ENCODE results near the gene ZFC3H1.
"Not testable (repeated sequence)": the region's sequence is repeated elsewhere in the genome, so short reads cannot be mapped to it uniquely, and the experiment has no call there.

Gene ZFC3H1

GRCh38 chr12:71688961-71689570 lies 25.4 kb upstream of the ZFC3H1 start:
- Histone ChIP-seq H3K27me3 (ENCODE audit: insufficient read depth, low read depth) (no peaks in the 10 kb centered on the region), H3K36me3 (ENCODE audit: insufficient read depth) (no peaks in the 10 kb centered on the region), H3K9ac (no peak overlapping the region), H3K4me2 (no peak overlapping the region), H4K20me1 (ENCODE audit: insufficient read depth) (no peaks in the 10 kb centered on the region), H3K27ac (no peak overlapping the region), H3K4me1 (ENCODE audit: low read depth, poor library complexity, severe bottlenecking) (peaks cover 51% of the 10 kb centered on the region), H2AFZ (ENCODE audit: low read depth) (no peak overlapping the region), H3K79me2 (ENCODE audit: insufficient read depth, low read depth) (no peaks in the 10 kb centered on the region; the same call in 1 of the 2 replicates), H3K4me3 (IDR thresholded peaks at IDR 0.05; ENCODE audit: insufficient read depth, low read depth, low read length) (no peak overlapping the region)
- no peak for TF ChIP-seq CTCF (conservative IDR thresholded peaks at IDR 0.05; ENCODE audit: low read depth, low read length)

- H3K27ac ChIP-seq; H3K27me3 ChIP-seq (ENCODE audit: insufficient read depth, low read depth); H3K4me3 ChIP-seq (IDR thresholded peaks at IDR 0.05; ENCODE audit: insufficient read depth, low read depth, low read length); H3K36me3 ChIP-seq (ENCODE audit: insufficient read depth); H3K79me2 ChIP-seq (ENCODE audit: insufficient read depth, low read depth); H4K20me1 ChIP-seq (ENCODE audit: insufficient read depth); H2AFZ ChIP-seq (ENCODE audit: low read depth); H3K9ac ChIP-seq: not testable (repeated sequence)
- peak overlapping the region; percentile 56 for H3K4me2 ChIP-seq
- peaks cover 40% of the 10 kb centered on the region for H3K4me1 ChIP-seq (ENCODE audit: low read depth, poor library complexity, severe bottlenecking)
These were observed 23.5 kb upstream of the ZFC3H1 start for GRCh38 chr12:71687172-71687571.

GRCh38 chr12:71686658-71687025 lies 23.0 kb upstream of the ZFC3H1 start:
- no peak for TF ChIP-seq CTCF (conservative IDR thresholded peaks at IDR 0.05; ENCODE audit: low read depth, low read length)
- Histone ChIP-seq H3K4me3 (IDR thresholded peaks at IDR 0.05; ENCODE audit: insufficient read depth, low read depth, low read length) (no peak overlapping the region), H3K27ac (peak overlapping the region; percentile 57), H2AFZ (ENCODE audit: low read depth) (peak overlapping the region; percentile 79), H3K79me2 (ENCODE audit: insufficient read depth, low read depth) (no peaks in the 10 kb centered on the region; the same call in 1 of the 2 replicates), H3K27me3 (ENCODE audit: insufficient read depth, low read depth) (no peaks in the 10 kb centered on the region), H3K4me2 (peak overlapping the region; percentile 56), H3K36me3 (ENCODE audit: insufficient read depth) (no peaks in the 10 kb centered on the region), H3K9ac (peak overlapping the region; percentile 68; the same call in 1 of the 2 replicates), H3K4me1 (ENCODE audit: low read depth, poor library complexity, severe bottlenecking) (peaks cover 35% of the 10 kb centered on the region), H4K20me1 (ENCODE audit: insufficient read depth) (no peaks in the 10 kb centered on the region)

- Histone ChIP-seq H3K4me2 (peak within 1 kb of the TSS; percentile 56), H3K9ac (peak within 1 kb of the TSS; percentile 68), H3K4me3 (IDR thresholded peaks at IDR 0.05; ENCODE audit: insufficient read depth, low read depth, low read length) (peak within 1 kb of the TSS; percentile 80), H2AFZ (ENCODE audit: low read depth) (peak within 1 kb of the TSS; percentile 79), H3K27ac (peak within 1 kb of the TSS; percentile 57), H3K79me2 (ENCODE audit: insufficient read depth, low read depth) (no peaks in the 10 kb centered on the region; the same call in 1 of the 2 replicates), H3K4me1 (ENCODE audit: low read depth, poor library complexity, severe bottlenecking) (peaks cover 30% of the 10 kb centered on the region), H3K27me3 (ENCODE audit: insufficient read depth, low read depth) (no peaks in the 10 kb centered on the region), H3K36me3 (ENCODE audit: insufficient read depth) (no peaks in the 10 kb centered on the region), H4K20me1 (ENCODE audit: insufficient read depth) (no peaks in the 10 kb centered on the region)
- TF ChIP-seq CTCF (conservative IDR thresholded peaks at IDR 0.05; ENCODE audit: low read depth, low read length), result no peak; the same call in 1 of the 2 replicates
These were observed 22.4 kb upstream of the ZFC3H1 start, which contains the start of gene TMEM19 for GRCh38 chr12:71685914-71686657. Gene TMEM19, plus strand, starts transcription at chr12:71686082. Its CDS starts 599 bp downstream, at chr12:71686681.

Measured in KMS-11 (cell line).